ENCODE results near the gene IFNA2.

GRCh38 chr9:21414220-21414940, 29.2 kb upstream of the IFNA2 start:
- TF ChIP-seq CTCF (IDR thresholded peaks at IDR 0.05) = no peak
- TF ChIP-seq POLR2A (IDR thresholded peaks at IDR 0.05) = no peak
